Rectal smooth muscle tissue (tissue), 1 donor: ENCODE results near the gene CD24.

Experiments
- H3K27ac ChIP-seq: one replicate; pipeline ENCODE4 v1.7.0; 2013; ENCODE audit warnings: low read depth, low read length, inconsistent platforms
- H3K27me3 ChIP-seq: one replicate; pipeline ENCODE4 v1.7.0; 2013; ENCODE audit warnings: low read length; ENCODE audit not compliant: control insufficient read depth, insufficient read depth
- H3K36me3 ChIP-seq: one replicate; pipeline ENCODE4 v1.7.0; 2013; ENCODE audit warnings: low read length; ENCODE audit not compliant: control insufficient read depth, insufficient read depth
- H3K4me1 ChIP-seq: one replicate; pipeline ENCODE4 v1.7.0; 2013; ENCODE audit warnings: low read length; ENCODE audit not compliant: control insufficient read depth, insufficient read depth
- H3K4me3 ChIP-seq: one replicate; pipeline ENCODE4 v1.7.0; 2013; ENCODE audit warnings: low read length
- H3K9ac ChIP-seq: one replicate; pipeline ENCODE4 v1.7.0; 2013; ENCODE audit warnings: low read length

Gene CD24

DNA sequence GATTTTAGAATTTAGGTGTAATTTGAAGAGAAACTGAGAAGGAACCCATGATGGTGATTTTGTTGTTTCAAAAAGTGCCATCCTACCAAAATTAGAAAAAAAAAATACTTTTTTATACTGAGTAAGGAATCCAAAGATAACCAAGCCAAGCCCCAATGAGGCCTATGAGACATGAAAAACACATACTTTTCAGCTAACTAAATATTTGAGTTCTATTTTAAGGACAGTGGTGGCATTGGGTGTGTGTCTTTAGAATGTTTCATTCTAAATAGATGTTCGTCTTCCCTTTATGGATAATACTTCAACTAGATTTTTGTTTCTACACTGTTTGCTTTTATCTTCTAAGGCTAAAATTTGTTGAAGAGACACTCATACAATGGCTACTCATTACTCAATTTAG is 9.6 kb downstream of the CD24 start:
- Histone ChIP-seq H3K27ac (no peak overlapping the region), H3K9ac (no peak overlapping the region), H3K4me1 (no peaks in the 10 kb centered on the region), H3K36me3 (no peaks in the 10 kb centered on the region), H3K4me3 (no peak overlapping the region), H3K27me3 (no peaks in the 10 kb centered on the region)

DNA sequence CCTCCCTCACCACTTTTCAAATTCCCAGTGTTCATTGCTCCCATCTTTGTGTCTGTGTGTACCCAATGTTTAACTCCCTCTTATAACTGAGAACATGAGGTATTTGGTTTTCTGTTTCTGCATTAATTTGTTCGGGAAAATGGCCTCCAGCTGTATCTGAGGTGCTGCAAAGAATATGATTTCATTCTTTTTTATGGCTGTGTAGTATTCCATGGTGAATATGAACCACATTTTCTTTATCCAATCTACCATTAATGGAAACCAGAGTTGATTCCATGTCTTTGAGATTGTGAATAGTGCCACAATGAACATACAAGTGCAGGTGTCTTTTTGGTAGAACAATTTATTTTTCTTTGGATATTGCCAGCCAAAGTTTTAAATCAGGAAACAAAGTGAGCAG is 10.4 kb downstream of the CD24 start:
- H3K4me3 ChIP-seq, result no peak overlapping the region
- no peaks in the 10 kb centered on the region for H3K4me1 ChIP-seq
- no peak overlapping the region for H3K9ac ChIP-seq
- no peaks in the 10 kb centered on the region for H3K27me3 ChIP-seq
- H3K36me3 ChIP-seq, result no peaks in the 10 kb centered on the region
- no peak overlapping the region for H3K27ac ChIP-seq

DNA sequence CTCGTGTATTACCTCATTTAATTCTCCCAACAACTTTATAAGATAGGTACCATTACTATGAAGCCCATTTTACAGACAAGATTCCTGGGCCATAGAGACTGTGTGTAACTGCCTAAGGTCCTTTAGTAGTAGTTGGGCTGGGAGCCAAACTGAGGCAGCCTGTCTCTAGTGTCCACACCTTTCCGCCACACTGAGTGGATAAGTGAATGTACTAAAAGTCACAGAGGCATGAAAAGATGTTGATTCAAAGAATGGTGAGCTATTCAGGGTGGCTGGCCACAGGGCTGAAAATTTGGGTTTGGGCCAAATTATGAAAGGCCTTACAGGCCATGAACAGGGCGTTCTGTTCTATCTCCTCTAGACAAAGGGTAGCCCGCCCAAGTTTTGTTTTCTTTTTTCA is 11.0 kb downstream of the CD24 start:
- no peaks in the 10 kb centered on the region for H3K36me3 ChIP-seq
- H3K27ac ChIP-seq, result no peak overlapping the region
- no peak overlapping the region for H3K9ac ChIP-seq
- no peaks in the 10 kb centered on the region for H3K4me1 ChIP-seq
- H3K27me3 ChIP-seq, result no peaks in the 10 kb centered on the region
- no peak overlapping the region for H3K4me3 ChIP-seq

DNA sequence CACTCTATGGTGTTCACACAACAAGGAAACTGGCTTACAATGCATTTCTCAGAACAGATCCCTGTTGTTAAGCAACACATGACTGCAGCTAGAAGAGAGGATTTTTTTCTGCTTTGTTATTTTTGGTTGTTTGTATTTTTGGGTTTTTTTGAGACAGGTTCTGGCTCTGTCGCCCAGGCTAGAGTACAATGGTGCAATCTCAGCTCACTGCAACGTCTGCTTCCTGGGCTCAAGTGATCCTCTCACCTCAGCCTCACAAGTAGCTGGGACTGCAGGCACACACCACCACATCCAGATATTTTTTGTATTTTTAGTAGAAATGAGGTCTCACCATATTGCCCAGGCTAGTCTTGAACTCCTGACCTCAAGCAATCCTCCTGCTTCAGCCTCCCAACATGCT is 12.7 kb downstream of the CD24 start:
- Histone ChIP-seq H3K9ac (no peak overlapping the region), H3K36me3 (no peaks in the 10 kb centered on the region), H3K27me3 (no peaks in the 10 kb centered on the region), H3K4me1 (no peaks in the 10 kb centered on the region), H3K4me3 (no peak overlapping the region), H3K27ac (no peak overlapping the region)

DNA sequence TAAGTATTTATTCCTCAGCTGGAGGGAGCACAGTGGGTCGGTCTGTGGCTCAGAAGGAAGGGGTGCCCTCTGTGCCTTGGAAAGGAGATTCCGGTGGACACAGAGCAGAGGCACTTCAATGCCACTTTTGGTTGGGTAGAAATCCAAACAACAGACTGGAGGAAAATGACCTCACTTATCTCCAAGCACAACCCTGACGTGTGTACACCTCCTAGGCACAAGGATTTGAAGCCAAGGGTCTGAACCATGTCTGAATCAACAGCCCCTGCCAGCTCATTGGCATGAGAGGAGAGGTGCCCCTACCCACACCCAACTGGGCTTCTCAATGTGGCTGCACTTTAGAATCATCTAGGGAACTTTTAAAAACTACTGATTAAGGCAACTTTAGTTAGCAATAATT is 13.4 kb downstream of the CD24 start:
- Histone ChIP-seq H3K27ac (no peak overlapping the region), H3K36me3 (no peaks in the 10 kb centered on the region), H3K4me1 (no peaks in the 10 kb centered on the region), H3K4me3 (no peak overlapping the region), H3K9ac (no peak overlapping the region), H3K27me3 (no peaks in the 10 kb centered on the region)

DNA sequence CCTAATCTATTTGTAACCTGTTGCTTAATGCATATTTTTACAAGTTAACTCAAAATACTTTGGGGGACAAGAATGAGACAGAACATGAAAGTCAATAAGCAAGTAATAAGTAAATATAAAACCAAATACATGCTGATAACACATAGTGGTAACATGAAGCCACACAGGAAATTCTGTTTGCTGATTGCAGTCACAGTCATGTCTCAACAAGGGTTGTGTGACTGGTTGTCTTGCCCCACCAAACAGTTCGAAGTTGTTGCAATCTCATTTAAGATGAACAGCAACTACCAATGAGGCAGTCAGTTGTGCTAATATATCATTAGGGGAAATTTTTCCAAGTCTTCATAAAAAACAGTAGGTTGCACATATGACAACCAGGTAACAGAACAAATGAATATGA is 14.5 kb downstream of the CD24 start:
- no peaks in the 10 kb centered on the region for H3K4me1 ChIP-seq
- no peaks in the 10 kb centered on the region for H3K36me3 ChIP-seq
- no peak overlapping the region for H3K9ac ChIP-seq
- H3K4me3 ChIP-seq, result no peak overlapping the region
- no peak overlapping the region for H3K27ac ChIP-seq
- H3K27me3 ChIP-seq, result no peaks in the 10 kb centered on the region

DNA sequence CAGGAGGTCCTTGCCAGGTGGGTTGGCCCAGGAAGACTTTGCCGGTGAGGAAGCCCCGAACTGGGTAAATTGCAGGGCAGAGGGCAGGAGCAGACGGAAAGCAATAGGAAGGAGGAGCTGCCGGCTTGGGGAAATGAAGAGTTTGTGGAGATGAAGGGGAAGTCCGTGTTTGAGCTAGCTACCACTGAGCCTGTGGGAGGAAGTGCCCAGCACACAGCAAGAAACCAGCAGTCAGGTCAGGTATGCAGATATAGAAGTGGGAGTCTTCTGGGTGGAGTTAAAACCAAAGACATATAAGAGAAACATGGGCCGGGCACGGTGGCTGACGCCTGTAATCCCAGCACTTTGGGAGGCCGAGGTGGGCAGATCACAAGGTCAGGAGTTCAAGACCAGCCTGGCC is 34.7 kb downstream of the CD24 start:
- Histone ChIP-seq H3K27me3 (no peaks in the 10 kb centered on the region), H3K4me1 (no peaks in the 10 kb centered on the region), H3K36me3 (no peaks in the 10 kb centered on the region), H3K4me3 (no peak overlapping the region), H3K27ac (no peak overlapping the region), H3K9ac (no peak overlapping the region)

DNA sequence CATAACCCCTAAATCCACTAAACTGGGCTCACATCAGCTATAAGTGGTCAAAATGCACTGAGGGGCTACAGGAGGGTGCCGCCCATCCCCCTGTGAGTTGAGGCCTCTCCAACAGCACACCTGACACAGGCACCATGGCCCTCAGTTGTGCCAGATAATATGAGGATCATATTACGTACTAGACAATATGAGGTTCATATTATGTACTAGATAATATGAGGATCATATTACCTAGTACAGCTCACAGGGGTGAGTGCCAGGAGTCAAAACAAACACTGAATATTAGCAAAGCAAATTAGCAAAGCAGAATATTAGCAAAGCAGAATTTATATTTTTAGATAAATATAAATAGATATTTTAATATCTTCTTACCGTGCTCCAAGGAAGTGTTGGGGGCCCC is 35.3 kb downstream of the CD24 start:
- H3K4me1 ChIP-seq, result no peaks in the 10 kb centered on the region
- H3K4me3 ChIP-seq, result no peak overlapping the region
- H3K27me3 ChIP-seq, result no peaks in the 10 kb centered on the region
- H3K36me3 ChIP-seq, result no peaks in the 10 kb centered on the region
- no peak overlapping the region for H3K27ac ChIP-seq
- no peak overlapping the region for H3K9ac ChIP-seq

DNA sequence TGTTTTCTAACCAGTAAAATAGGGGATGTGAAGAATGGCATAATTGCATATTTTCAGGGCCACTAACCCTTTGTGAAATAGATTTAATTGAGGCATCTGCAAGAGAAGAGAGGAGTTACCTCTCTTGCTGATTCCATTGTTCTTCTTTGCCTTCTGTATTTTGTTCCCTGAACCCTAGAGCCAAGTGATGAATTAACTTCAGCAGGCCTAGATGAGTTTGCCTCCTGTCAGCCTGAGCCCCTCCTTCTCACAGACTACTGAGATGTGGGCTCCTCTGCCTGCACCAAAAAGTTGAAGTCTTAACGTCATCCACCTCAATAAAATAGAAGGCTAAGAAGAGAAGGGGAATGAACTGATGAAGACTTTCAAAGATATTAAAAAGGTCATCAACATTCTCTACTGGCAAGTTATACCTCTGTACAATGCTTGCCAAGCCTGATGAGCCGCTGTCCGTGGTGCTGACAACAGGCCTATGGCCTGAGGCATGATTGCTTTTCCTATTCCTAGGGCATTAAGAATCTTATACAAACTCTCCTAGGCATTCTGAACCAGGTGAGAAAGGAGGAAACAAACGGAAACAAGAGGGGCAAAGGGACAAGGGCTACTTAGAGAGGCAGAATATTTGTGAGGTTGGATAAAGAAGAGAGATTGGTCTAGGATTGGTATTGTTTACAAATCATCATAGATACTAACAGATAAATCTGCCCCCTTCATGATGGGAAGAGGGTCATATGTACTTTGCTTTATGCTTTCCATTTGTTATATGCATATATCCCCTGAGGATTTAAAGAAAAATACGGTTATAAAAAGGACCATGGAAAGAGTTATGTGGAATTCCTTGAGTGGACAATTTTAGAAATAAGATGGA is 46.8 kb downstream of the CD24 start:
- Histone ChIP-seq H3K36me3 (no peaks in the 10 kb centered on the region), H3K4me1 (no peaks in the 10 kb centered on the region), H3K27ac (no peak overlapping the region), H3K27me3 (no peaks in the 10 kb centered on the region), H3K9ac (no peak overlapping the region), H3K4me3 (no peak overlapping the region)

DNA sequence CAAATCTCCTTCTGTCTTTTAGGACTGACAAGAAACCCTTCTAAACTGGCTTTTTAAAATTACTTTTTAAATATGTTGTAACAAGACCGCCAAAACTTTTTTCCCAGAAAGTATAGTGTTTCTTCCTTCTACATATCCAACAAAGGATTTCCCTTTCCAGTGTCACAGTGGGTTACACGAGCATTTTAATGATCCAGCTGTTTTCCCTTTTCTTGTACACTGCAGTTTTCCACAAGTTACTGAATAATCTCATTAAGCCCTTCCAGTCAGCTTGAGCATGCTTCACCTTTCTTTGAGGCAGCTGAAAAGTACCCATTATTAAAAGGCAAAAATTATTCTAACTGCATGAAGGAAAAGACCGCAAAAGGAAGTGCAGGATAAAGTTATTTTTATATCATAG is 48.6 kb downstream of the CD24 start:
- Histone ChIP-seq H3K9ac (no peak overlapping the region), H3K27ac (no peak overlapping the region), H3K36me3 (no peaks in the 10 kb centered on the region), H3K4me1 (no peaks in the 10 kb centered on the region), H3K4me3 (no peak overlapping the region), H3K27me3 (no peaks in the 10 kb centered on the region)

DNA sequence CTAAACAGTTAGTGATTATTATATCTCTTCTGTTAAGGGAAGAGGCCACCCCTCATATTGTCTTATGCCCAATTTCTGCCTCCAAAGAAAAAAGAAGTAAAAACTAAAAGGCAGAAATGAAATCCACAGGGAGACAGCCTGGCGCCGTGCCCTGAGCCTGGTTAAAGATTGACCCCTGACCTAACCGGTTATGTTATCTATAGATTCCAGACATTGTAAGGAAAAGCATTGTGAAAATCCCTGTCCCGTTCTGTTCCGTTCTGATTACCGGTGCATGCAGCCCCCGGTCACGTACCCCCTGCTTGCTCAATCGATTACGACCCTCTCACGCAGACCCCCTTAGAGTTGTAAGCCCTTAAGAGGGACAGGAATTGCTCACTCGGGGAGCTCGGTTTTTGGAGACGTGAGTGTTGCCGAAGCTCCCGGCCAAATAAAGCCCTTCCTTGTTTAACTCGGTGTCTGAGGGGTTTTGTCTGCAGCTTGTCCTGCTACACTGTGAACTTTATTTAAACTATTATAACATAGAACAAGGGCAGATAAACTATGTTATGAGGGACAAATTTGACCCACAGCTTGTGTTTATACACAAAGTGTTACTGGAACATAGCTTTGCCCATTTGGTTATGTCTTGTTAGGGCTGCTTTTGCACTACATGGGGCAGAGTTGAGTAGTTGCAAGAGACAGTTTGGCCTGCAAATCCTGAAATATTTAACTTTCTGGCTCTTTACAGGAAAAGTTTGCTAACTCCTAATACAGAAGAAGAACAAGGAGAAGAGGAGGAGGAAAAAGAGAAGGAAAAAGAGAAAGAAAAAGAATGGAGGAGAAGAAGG is 49.6 kb downstream of the CD24 start:
- H3K27ac ChIP-seq, result no peak overlapping the region
- H3K27me3 ChIP-seq, result no peaks in the 10 kb centered on the region
- no peaks in the 10 kb centered on the region for H3K4me1 ChIP-seq
- H3K36me3 ChIP-seq, result no peaks in the 10 kb centered on the region
- no peak overlapping the region for H3K4me3 ChIP-seq
- no peak overlapping the region for H3K9ac ChIP-seq

DNA sequence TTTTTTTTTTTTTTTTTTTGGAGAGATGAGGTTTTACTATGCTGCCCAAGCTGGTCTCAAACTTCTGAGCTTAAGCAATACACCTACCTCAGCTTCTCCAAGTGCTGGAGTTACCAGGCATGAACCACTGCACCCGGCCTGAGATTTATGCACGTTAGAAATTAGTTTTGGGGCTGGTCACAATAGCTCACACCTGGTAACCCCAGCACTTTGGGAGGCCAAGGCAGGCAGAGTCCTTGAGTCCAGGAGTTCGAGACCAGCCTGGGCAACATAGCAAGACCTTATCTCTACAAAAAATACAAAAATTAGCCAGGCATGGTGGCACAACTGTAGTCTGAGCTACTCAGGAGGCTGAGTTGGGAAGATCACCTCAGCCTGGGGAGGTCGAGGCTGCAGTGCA is 51.9 kb downstream of the CD24 start:
- Histone ChIP-seq H3K36me3 (no peaks in the 10 kb centered on the region), H3K4me3 (no peak overlapping the region), H3K27ac (no peak overlapping the region), H3K27me3 (no peaks in the 10 kb centered on the region), H3K9ac (no peak overlapping the region), H3K4me1 (no peaks in the 10 kb centered on the region)
